Stimulated activated CD4-positive, alpha-beta T cell treated with anti-CD3 and anti-CD28 coated beads, Interleukin-1b, Interleukin-23, amount 100 ng/mL, for 48 hours (primary cell): ENCODE data around the gene FAM184A.

ENCODE experiments used
- DNase-seq: peaks from one replicate; pipeline ENCODE4 v3.0.0-alpha.2; 2020

FAM184A gene

GRCh38 chr6:119097815-119098361 is 19.4 kb upstream of the FAM184A start:
- DNase-seq = peak; percentile 28

- DNase-seq = no peak
These were observed 18.5 kb upstream of the FAM184A start for GRCh38 chr6:119096721-119097565.

GRCh38 chr6:119090256-119090655 is 11.8 kb upstream of the FAM184A start:
- DNase-seq = no peak

GRCh38 chr6:119084784-119085183 is 6.3 kb upstream of the FAM184A start:
- DNase-seq = no peak

GRCh38 chr6:119083007-119083406 is 4.5 kb upstream of the FAM184A start:
- DNase-seq = no peak

GRCh38 chr6:119079283-119079809 is 882 bp upstream of the FAM184A start:
- DNase-seq = no peak

- peak; percentile 55 for DNase-seq
These were observed 655 bp downstream of the FAM184A start for GRCh38 chr6:119077643-119078375.

GRCh38 chr6:119077391-119077642 is 1.1 kb downstream of the FAM184A start:
- DNase-seq = no peak

GRCh38 chr6:119076576-119077390 is 1.7 kb downstream of the FAM184A start:
- DNase-seq = no peak

GRCh38 chr6:119076173-119076572 is 2.3 kb downstream of the FAM184A start:
- peak; percentile 52 for DNase-seq

- DNase-seq = no peak
These were observed 3.1 kb downstream of the FAM184A start for GRCh38 chr6:119075200-119075981.

- DNase-seq = no peak
These were observed 5.0 kb downstream of the FAM184A start for GRCh38 chr6:119073307-119074051.

GRCh38 chr6:119071576-119071975 is 6.9 kb downstream of the FAM184A start:
- no peak for DNase-seq

GRCh38 chr6:119067091-119067490 is 11.4 kb downstream of the FAM184A start:
- DNase-seq = no peak

- DNase-seq = no peak
These were observed 11.9 kb downstream of the FAM184A start for GRCh38 chr6:119066517-119066916.

GRCh38 chr6:119065955-119066354 is 12.5 kb downstream of the FAM184A start:
- no peak for DNase-seq

GRCh38 chr6:119065382-119065781 is 13.1 kb downstream of the FAM184A start:
- no peak for DNase-seq

GRCh38 chr6:119063491-119063890 is 15.0 kb downstream of the FAM184A start:
- DNase-seq = no peak

- DNase-seq = no peak
These were observed 17.2 kb downstream of the FAM184A start for GRCh38 chr6:119061215-119061614.

- no peak for DNase-seq
These were observed 18.1 kb downstream of the FAM184A start for GRCh38 chr6:119060255-119060907.

- no peak for DNase-seq
These were observed 23.4 kb downstream of the FAM184A start for GRCh38 chr6:119055069-119055468.
